Keratinocyte (primary cell): ENCODE measurements around the gene RPL6. TPM values are rescaled to one million over a fixed set of nuclear protein-coding genes. Genes with fewer than 3 reads are reported as not detected.

Experiments
- DNase-seq: peaks from one replicate; pipeline ENCODE4 v3.0.0-alpha.2; 2011; ENCODE audit warnings: low read depth, missing footprints, low spot score
- FAIRE-seq: peaks from 2 replicates; lab custom pipeline; 2011; peaks lifted over from hg19 to GRCh38; lab: Jason Lieb, UNC
- H2AFZ ChIP-seq: 2 replicates; pipeline ENCODE4 v1.6.0; 2012; ENCODE audit warnings: low read length, control low read depth, inconsistent platforms; ENCODE audit not compliant: control insufficient read depth
- H3K27ac ChIP-seq: 2 replicates; pipeline ENCODE4 v1.5.1; 2011; ENCODE audit warnings: low read length; ENCODE audit not compliant: control insufficient read depth, insufficient read depth
- H3K27me3 ChIP-seq: 3 replicates; pipeline ENCODE4 v1.6.0; 2011; ENCODE audit warnings: low read length; ENCODE audit not compliant: control insufficient read depth, insufficient read depth; ENCODE audit errors: extremely low read depth
- H3K36me3 ChIP-seq, 2 experiments: 2 replicates in 1 of 2; 3 replicates in 1 of 2; pipeline ENCODE4 v1.5.1; 2011; ENCODE audit warnings: low read length in 2 of 2, mild to moderate bottlenecking in 1 of 2; ENCODE audit not compliant: control insufficient read depth in 2 of 2, insufficient read depth in 2 of 2; ENCODE audit errors: extremely low read depth in 1 of 2
- H3K4me1 ChIP-seq: 3 replicates; pipeline ENCODE4 v1.5.1; 2011; ENCODE audit warnings: low read length; ENCODE audit not compliant: control insufficient read depth, insufficient read depth; ENCODE audit errors: extremely low read depth
- H3K4me2 ChIP-seq: 3 replicates; pipeline ENCODE4 v1.6.0; 2011; ENCODE audit warnings: low read depth, low read length; ENCODE audit not compliant: control insufficient read depth, insufficient read depth; ENCODE audit errors: extremely low read depth
- H3K4me3 ChIP-seq, 3 experiments: fragments of 200-600 bp in 1 of 3; sonication (generic) in 1 of 3; 2 replicates in 2 of 3; 3 replicates in 1 of 3; pipeline ENCODE4 v1.5.1; 2011 to 2016; ENCODE audit warnings: low read length in 3 of 3, mild to moderate bottlenecking in 3 of 3, control low read depth in 2 of 3, inconsistent platforms in 1 of 3, low read depth in 1 of 3, mixed read lengths in 1 of 3, mixed run types in 1 of 3, moderate library complexity in 1 of 3; ENCODE audit not compliant: control insufficient read depth in 2 of 3, insufficient read depth in 2 of 3; ENCODE audit errors: extremely low read depth in 1 of 3
- H3K79me2 ChIP-seq: 2 replicates; pipeline ENCODE4 v1.6.0; 2012; ENCODE audit warnings: low read length; ENCODE audit not compliant: control insufficient read depth, insufficient read depth
- H3K9ac ChIP-seq: 3 replicates; pipeline ENCODE4 v1.6.0; 2011; ENCODE audit warnings: low read length; ENCODE audit not compliant: control insufficient read depth, insufficient read depth; ENCODE audit errors: extremely low read depth
- H3K9me1 ChIP-seq: 3 replicates; pipeline ENCODE4 v1.6.0; 2011; ENCODE audit warnings: low read length; ENCODE audit not compliant: control insufficient read depth, insufficient read depth; ENCODE audit errors: extremely low read depth
- H3K9me3 ChIP-seq: 2 replicates; pipeline ENCODE4 v1.5.1; 2012; ENCODE audit warnings: low read depth, low read length; ENCODE audit not compliant: control insufficient read depth
- H4K20me1 ChIP-seq: 3 replicates; pipeline ENCODE4 v1.6.0; 2011; ENCODE audit warnings: low read length; ENCODE audit not compliant: control insufficient read depth, insufficient read depth; ENCODE audit errors: extremely low read depth
- CTCF ChIP-seq, 3 experiments: IDR thresholded peaks in 1 of 3; conservative IDR thresholded peaks in 1 of 3; optimal IDR thresholded peaks in 1 of 3; 2 replicates in 2 of 3; 3 replicates in 1 of 3; pipeline versions ENCODE3 to v1.5.1; 2011; ENCODE audit warnings: low read length in 3 of 3, mild to moderate bottlenecking in 3 of 3, moderate library complexity in 2 of 3, control low read depth in 1 of 3, inconsistent platforms in 1 of 3; ENCODE audit not compliant: insufficient read depth in 2 of 3; ENCODE audit errors: extremely low read depth in 1 of 3
- EZH2 ChIP-seq: IDR thresholded peaks from one replicate; pipeline ENCODE4 v1.6.1; 2012; ENCODE audit warnings: inconsistent platforms, mild to moderate bottlenecking, low read length, moderate library complexity
- dilution Hi-C: fragments of 300-500 bp; cut with MboI; formaldehyde crosslinking; loops from one replicate; pipeline ENCODE4 v1.7.0; 2020; ENCODE audit warnings: low sequenced_read_pairs; ENCODE audit not compliant: extremely low pct_ligation_motif_present
- polyA plus RNA-seq, 5 experiments: library from polyadenylated mRNA; depleted of rRNA in 3 of 5; stranded (reverse) in 3 of 5; stranded (forward) in 1 of 5; unstranded in 1 of 5; fragments of >200 nt; gene quantifications; 1 replicate in 1 of 5; 2 replicates in 3 of 5; 3 replicates in 1 of 5; pipeline versions ENCODE4 v1.2.1 to v1.2.3, GENCODE V29; 2011 to 2012; ENCODE audit warnings: missing spikeins in 2 of 5, low read depth in 1 of 5, low replicate concordance in 1 of 5

The RPL6 gene
- polyA plus RNA-seq, 1 donor (not counting 4 experiments of a cell fraction or from before 2014, with no cell fraction given), result 2,338 TPM

- FAIRE-seq (no peak), DNase-seq (no peak)
- Histone ChIP-seq H3K79me2 (peaks cover 27% of the 10 kb centered on the region), H4K20me1 (peaks cover 6% of the 10 kb centered on the region), H3K9me3 (no peaks in the 10 kb centered on the region), H3K9ac (no peak overlapping the region), H2AFZ (no peak overlapping the region), H3K36me3 (peaks cover 19 to 32% of the 10 kb centered on the region in 2 experiments), H3K27me3 (no peaks in the 10 kb centered on the region), H3K4me2 (peak overlapping the region; percentile 75), H3K4me1 (peaks cover 14% of the 10 kb centered on the region), H3K4me3 (peak overlapping the region; percentile 82 to 91 (median 86)), H3K9me1 (peaks cover 3% of the 10 kb centered on the region), H3K27ac (no peak overlapping the region)
- TF ChIP-seq EZH2, result no peak
- TF ChIP-seq CTCF (optimal IDR thresholded peaks at IDR 0.05 in 1 of 3, IDR thresholded peaks at IDR 0.05 in 1 of 3, conservative IDR thresholded peaks at IDR 0.05 in 1 of 3; ENCODE audit: extremely low read depth in 1 of 3, insufficient read depth in 2 of 3, low read length in 3 of 3), result no peak
- dilution Hi-C loops, result no loop called here
Measured at GRCh38 chr12:112406519-112407488, 2.6 kb downstream of the RPL6 start.

GRCh38 chr12:112401903-112402498, 7.4 kb downstream of the RPL6 start:
- Histone ChIP-seq H3K9ac (no peak overlapping the region), H3K4me1 (peaks cover under 1% of the 10 kb centered on the region), H3K4me2 (no peak overlapping the region), H3K36me3 (peaks cover 13 to 22% of the 10 kb centered on the region in 2 experiments), H3K9me1 (peaks cover 3% of the 10 kb centered on the region), H3K4me3 (no peak overlapping the region), H2AFZ (no peak overlapping the region), H3K79me2 (peaks cover 4% of the 10 kb centered on the region), H4K20me1 (peaks cover 6% of the 10 kb centered on the region), H3K27ac (no peak overlapping the region), H3K27me3 (no peaks in the 10 kb centered on the region), H3K9me3 (no peaks in the 10 kb centered on the region)
- TF ChIP-seq CTCF (optimal IDR thresholded peaks at IDR 0.05 in 1 of 3, IDR thresholded peaks at IDR 0.05 in 1 of 3, conservative IDR thresholded peaks at IDR 0.05 in 1 of 3; ENCODE audit: extremely low read depth in 1 of 3, insufficient read depth in 2 of 3, low read length in 3 of 3), result no peak
- TF ChIP-seq EZH2, result no peak
- dilution Hi-C loops, result no loop called here
- DNase-seq, result no peak
- FAIRE-seq, result no peak
